GM15510 (cell line): Measurements from ENCODE around the gene IGFBP7.

ENCODE experiments used
- POLR2A ChIP-seq: IDR thresholded peaks from 3 replicates; pipeline ENCODE4 v1.6.1; 2011; ENCODE audit warnings: borderline replicate concordance; ENCODE audit not compliant: insufficient read length; ENCODE audit errors: extremely low read depth

Gene IGFBP7, protein sequence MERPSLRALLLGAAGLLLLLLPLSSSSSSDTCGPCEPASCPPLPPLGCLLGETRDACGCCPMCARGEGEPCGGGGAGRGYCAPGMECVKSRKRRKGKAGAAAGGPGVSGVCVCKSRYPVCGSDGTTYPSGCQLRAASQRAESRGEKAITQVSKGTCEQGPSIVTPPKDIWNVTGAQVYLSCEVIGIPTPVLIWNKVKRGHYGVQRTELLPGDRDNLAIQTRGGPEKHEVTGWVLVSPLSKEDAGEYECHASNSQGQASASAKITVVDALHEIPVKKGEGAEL

DNA sequence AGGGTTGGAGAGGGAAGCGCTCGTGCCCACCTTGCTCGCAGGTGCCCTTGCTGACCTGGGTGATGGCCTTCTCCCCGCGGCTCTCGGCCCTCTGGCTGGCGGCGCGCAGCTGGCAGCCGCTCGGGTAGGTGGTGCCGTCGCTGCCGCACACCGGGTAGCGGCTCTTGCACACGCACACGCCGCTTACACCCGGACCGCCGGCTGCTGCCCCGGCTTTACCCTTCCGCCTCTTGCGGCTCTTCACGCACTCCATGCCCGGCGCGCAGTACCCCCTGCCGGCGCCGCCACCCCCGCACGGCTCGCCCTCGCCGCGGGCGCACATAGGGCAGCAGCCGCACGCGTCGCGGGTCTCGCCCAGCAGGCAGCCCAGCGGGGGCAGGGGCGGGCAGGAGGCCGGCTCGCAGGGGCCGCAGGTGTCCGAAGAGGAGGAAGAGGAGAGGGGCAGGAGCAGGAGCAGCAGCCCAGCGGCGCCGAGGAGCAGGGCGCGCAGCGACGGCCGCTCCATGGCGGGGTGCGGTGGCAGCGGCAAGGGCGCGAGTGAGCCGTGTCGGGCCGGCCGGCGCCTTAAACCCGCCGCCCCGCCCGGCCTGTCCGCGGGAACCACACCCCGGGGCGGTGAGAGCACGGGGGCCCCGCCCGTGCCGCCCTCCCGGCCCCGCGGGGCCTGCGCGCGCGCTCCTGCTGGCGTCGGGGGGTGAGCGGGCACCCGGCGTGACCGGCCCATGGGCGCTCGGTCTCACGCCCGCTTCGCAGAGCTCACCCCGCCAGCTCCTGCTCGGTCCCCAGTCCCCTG is at the start of gene IGFBP7:
Gene IGFBP7, minus strand, starts transcription at position 539 of the 793 bp plus-strand sequence. Its CDS starts 34 bp downstream, at position 505.
- TF ChIP-seq POLR2A, result no peak

DNA sequence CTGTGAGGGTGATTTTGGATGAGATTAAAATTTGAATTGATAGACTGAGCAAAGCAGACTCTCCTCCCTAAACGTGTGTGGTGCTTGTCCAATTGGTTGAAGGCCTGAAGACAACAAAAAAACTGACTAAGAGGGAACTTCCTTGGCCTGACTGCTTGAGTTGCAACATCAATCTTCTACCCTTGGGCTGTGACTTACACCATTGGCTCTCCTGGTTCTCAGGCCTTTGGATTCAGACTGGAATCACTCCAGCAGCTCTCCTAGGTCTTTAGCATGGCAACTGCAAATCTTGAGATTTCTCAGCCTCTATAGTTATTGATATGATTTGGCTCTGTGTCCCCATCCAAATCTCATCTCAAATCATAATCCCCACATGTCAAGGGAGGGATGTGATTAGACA is 49.7 kb upstream of the IGFBP7 start:
- no peak for TF ChIP-seq POLR2A

DNA sequence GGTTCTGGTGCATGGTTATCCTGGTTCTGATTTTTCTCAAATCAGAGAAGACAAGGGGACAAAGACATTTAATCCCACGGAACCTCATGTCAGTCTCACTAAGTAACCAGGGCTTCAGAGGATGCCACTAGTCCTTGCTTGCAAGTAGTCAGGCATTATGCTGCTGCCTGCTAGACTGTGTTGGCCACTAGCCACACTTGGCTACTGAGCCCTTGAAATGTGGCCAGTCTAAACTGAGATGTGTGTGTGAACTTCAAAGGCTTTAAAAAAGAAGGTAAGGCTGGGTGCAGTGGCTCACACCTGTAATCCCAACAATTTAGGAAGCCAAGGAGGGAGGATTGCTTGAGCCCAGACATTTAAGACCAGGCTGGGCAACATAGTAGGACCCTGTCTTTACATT is 48.6 kb upstream of the IGFBP7 start:
- TF ChIP-seq POLR2A, result no peak

DNA sequence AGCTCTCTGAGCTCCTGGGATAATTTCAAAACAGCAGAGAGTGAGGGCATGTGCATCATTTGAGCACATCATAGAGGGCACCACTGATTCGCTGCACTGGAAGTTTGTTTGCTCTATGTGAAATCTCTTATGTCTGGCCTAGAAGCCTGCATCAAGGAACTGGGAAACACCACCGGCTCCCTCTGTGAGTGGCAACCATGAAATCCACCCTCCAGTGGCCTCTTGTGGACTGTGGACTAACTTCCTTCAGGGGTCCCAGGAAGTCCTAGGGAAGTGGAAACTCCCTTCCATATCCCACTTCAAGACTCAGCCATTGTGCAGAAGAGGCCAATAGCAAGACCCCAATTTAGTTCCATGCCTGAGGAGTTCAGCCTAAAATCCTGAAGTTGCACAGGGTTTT is 48.0 kb upstream of the IGFBP7 start:
- no peak for TF ChIP-seq POLR2A

DNA sequence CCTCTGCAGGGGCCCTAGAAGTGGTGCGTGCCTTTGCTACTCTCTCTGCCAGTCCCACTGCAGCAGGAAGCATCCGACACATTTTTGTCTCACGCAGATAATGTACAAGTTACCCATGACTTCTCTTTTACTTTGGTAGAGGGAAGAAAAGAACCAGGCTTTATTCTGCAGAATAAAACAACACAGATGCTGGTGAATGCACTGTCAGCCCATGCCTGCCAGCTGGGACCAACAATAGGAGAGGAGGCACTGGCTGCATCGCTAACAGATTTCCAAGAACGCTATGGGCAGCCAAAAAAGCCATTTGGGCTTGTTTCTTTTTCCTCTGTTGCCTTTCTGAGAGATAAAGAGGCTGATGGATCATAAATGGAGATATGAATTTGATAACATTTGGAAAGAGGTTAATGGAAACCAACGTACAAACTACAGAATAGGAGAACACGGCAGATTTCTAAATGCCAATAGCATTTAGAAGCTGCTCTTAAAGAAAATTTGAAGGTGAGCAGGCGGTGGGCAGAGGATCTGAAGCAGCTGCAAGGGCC is 47.5 kb upstream of the IGFBP7 start:
- no peak for TF ChIP-seq POLR2A

DNA sequence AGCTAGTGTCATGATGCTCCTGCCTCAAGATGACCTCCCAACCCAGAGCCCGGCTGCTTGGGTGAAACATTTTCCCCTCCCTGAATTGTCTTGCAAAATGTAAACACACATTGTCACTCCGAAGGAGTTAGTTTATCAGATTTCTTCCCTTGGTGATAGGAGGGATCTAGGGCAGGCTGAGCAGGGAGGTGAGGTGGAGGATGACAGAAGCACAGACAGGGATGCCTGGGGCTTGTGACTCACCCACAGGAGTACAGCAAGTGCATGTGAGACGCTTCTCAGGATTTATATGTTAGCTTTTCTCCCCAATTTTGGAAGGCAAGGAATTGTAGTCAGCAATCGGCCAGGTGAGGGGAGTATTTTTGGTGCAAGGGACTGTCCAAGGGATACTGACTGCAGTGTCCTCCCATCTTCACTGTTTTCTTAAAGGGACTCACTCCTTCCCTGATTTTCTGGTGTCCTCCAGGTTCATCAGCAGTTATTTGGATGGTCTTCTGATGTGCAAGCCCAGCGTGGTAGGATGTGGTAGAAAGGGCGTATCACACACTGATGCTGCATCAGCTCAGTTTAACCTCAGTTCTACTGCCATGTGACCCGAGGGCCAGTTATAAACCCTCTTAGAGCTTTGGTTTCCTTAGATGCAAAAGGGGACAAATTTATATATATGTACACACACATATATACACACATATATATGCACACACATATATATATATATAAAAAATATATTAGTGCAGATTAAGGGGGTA is 46.2 kb upstream of the IGFBP7 start:
- TF ChIP-seq POLR2A, result no peak

DNA sequence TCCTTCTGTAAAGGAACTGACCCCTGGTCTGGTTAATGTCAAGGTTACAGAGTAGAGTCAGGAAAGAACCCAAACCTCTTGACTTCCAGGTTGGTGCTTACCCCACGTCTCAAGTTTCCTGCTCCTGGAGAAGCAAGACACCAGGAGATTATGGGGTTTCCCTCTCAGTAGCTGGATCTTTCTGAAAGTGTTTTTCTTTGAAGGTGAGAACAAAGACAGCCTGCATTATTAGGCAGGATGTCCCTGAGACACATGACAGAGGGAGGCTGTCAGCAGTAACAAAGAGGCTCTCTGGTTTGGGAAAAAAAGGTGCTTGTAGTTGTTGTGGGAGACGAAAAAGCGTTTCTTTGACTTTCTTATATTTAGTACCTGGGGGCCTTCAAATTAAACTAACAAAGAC is 44.7 kb upstream of the IGFBP7 start:
- no peak for TF ChIP-seq POLR2A

DNA sequence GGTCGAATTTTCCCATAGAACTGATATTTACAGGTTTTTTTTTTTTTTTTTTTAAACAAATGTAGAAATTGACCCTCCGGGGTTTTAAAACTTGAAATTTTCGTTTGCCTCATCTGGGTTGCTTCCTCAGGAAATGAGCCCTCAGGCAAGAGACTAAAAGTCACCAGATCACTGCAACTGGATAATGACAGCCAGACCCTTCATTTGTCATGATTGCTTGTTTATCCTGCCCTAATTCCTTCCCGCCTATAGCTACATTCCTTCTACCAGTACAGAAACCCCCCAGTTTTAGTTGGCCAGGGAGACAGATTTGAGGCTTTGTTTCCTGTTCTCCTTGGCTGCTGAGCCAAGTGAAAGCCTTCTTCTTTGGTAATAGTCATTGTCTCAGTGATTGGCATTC is 44.0 kb upstream of the IGFBP7 start:
- no peak for TF ChIP-seq POLR2A

DNA sequence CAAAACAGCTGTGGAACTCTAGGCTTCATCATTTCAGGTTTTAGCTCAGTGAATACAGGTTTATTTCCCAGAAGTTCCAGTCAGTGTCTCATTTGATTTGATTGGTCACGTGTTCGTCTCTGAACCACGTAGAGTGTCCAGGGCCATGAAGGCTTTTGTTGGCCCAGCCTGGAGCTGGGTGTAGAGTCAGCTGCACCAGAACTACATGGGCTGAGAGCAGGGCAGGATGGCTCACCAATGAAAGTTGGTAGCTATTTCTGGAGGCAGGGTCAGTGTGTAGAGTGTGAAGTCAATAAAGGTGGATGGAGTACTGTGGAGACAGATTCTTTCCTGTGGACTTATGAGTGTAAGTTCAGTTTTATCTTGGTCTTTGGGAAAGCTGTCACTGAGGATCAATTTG is 43.0 kb upstream of the IGFBP7 start:
- no peak for TF ChIP-seq POLR2A

DNA sequence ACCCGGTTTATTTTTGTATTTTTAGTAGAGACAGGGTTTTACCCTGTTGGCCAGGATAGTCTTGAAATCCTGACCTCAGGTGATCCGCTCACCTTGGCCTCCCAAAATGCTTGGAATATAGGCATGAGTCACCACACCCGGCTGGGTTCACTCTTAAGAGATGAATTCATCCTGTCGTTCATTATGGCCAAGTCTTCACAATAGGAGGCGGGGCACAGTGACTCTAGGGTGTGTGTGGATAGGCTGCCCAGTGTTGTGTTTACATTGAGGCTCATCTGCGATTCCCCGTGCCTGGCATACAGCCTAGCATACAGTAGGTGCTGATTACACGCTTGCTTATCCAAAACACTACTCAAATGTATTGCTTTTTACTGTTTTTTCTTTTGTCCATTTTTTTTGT is 41.3 kb upstream of the IGFBP7 start:
- TF ChIP-seq POLR2A, result no peak

DNA sequence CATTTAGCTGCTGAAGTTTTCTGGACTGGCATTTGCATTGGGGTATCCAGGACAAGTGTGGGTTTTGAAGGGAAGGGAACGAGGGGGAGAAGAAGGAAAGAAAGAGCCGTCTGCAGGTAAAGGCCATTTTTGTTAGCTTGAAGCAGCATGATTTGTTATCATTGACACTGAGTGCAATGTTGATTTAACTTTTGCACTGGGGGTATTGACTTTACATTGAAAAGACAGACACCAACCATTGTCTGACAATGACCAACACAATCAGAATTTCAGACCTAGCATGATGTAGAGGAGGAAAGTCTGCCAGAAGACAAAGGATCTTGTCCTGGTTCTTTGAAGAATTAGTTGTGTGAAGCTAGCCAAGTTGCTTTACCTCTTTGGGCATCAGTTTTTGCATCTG is 39.6 kb upstream of the IGFBP7 start:
- no peak for TF ChIP-seq POLR2A

DNA sequence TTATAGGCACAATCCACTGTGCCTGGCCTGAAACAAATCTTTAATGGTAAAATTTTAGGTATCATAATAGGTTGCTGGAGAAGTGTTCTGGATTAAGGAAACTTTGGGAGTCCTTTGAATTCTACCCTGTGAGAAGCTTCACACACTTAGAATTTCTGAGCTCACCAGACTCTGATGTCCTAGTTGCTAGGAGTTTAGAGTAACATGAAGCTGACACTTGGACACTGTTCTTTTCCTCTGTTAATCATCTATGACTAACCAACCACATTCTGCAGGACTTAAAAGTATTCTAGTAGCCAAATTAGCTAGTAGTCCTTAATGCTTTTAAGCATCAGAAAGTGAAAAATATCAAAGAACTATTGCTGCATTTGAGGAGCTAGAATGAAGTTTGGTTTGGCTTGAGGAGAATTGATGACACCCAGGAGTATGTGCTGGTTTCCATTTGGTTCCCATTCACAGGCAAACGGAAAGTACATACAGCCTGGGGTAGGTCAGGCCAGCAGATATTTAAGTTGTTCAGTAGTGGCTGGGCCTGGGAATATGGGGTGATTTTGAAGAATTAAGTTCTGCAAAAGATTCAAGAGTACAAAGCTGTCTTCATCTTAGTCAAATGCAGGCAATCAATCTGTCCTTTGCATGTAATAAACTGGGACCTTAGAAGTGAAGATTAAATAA is 38.8 kb upstream of the IGFBP7 start:
- TF ChIP-seq POLR2A, result no peak

DNA sequence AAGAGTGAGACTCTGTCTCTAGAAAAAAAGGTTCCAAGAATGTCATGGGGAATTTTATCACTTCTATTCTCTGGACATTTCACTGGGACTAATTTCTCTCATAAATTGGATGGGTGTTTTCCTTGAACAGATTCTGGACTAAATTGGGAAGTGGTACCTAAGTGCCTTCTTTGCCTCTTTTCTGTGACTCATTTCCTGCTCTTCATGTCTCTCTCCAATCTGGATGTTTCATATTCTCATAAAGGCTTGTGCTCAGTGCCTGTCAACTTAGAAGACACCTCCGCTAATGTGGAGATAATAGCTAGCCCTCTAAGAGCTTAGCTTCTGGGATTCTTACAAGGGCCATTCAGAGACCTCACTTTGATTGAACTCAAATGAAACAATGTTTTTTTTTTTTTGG is 38.0 kb upstream of the IGFBP7 start:
- no peak for TF ChIP-seq POLR2A

DNA sequence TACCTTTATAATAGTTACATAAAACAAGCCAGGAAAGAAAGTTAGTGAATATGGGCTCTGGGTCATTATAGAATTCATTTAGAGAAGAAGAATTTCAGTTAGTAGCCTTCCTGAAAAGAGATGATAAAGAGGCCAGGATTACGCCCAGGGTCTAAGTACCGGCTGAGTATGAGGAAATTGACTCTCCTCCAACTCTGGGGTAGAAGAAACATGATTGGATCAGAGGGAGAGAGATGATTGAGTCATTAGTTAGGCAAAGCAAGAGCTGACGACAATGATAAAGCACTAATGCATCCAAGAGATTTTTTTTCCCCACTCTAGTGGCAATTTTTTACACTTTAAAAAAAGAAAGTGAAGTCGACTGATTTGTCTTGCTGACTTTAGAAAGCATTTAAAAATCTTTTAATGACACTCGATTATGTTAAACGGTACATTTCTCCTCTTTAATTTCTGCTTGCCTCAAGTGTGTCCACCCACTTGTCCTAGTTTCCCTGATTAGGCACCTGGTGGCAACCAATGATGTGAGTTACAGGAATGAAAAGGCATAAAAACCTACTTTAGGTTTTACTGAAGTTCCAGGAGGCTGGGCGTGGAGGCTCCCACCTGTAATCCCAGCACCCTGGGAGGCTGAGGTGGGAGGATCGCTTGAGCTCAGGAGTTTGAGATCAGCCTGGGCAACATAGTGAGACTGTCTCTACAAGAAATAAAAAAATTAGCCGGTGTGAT is 37.3 kb upstream of the IGFBP7 start:
- TF ChIP-seq POLR2A, result no peak
